BJ (cell line): Measurements from ENCODE around the gene SDK1. TPM values are rescaled to one million over a fixed set of nuclear protein-coding genes. Genes with fewer than 3 reads are reported as not detected.

Source experiments
- CTCF ChIA-PET: fragments of 350-600 bp; formaldehyde crosslinking; extraction: SDS; loops from one replicate; lab custom pipeline; 2021; ENCODE audit warnings: antibody characterized with exemption, inconsistent platforms; lab: Yijun Ruan, JAX
- POLR2A ChIA-PET: fragments of 300-600 bp; sonication (Branson Sonifier 250); formaldehyde crosslinking; extraction: SDS; loops from one replicate; lab custom pipeline; 2021; ENCODE audit warnings: antibody characterized with exemption; lab: Charles Lee
- DNase-seq: peaks from one replicate; pipeline ENCODE4 v3.0.0-alpha.2; 2011; ENCODE audit warnings: low read depth
- H3K27me3 ChIP-seq: 2 replicates; pipeline ENCODE4 v1.6.0; 2011; ENCODE audit warnings: low read length; ENCODE audit not compliant: control insufficient read depth, insufficient read depth
- H3K36me3 ChIP-seq: 2 replicates; pipeline ENCODE4 v1.5.1; 2011; ENCODE audit warnings: low read length; ENCODE audit not compliant: control insufficient read depth, insufficient read depth
- H3K4me3 ChIP-seq: 2 replicates; pipeline ENCODE4 v1.5.1; 2011; ENCODE audit warnings: low read depth, mild to moderate bottlenecking, control low read depth, low read length
- CTCF ChIP-seq: IDR thresholded peaks from 2 replicates; pipeline ENCODE4 v1.5.1; 2011; ENCODE audit warnings: low read depth, mild to moderate bottlenecking, control low read depth, inconsistent platforms, low read length, moderate library complexity; ENCODE audit not compliant: insufficient read depth
- polyA plus RNA-seq: library from polyadenylated mRNA; depleted of rRNA; stranded (reverse); fragments of >200 nt; gene quantifications from 2 replicates; pipeline ENCODE4 v1.2.3, GENCODE V29; 2011

The SDK1 gene
- polyA plus RNA-seq, 1 experiment: 0.01 TPM

GRCh38 chr7:4113976-4114375, 812.9 kb downstream of the SDK1 start:
- Histone ChIP-seq H3K36me3 (no peaks in the 10 kb centered on the region), H3K4me3 (no peak overlapping the region), H3K27me3 (no peaks in the 10 kb centered on the region)
- TF ChIP-seq CTCF: no peak
- ChIA-PET POLR2A (no interaction called here), CTCF (no interaction called here)
- no peak for DNase-seq

- H3K27me3 ChIP-seq: no peaks in the 10 kb centered on the region
- TF ChIP-seq CTCF: no peak
- no peak overlapping the region for H3K4me3 ChIP-seq
- DNase-seq: no peak
- no peaks in the 10 kb centered on the region for H3K36me3 ChIP-seq
- CTCF ChIA-PET: no interaction called here
- POLR2A ChIA-PET: no interaction called here
Measured at GRCh38 chr7:4115442-4115841, 814.4 kb downstream of the SDK1 start.

GRCh38 chr7:4115941-4116610, 815.0 kb downstream of the SDK1 start:
- POLR2A ChIA-PET: no interaction called here
- Histone ChIP-seq H3K36me3 (no peaks in the 10 kb centered on the region), H3K4me3 (no peak overlapping the region), H3K27me3 (no peaks in the 10 kb centered on the region)
- DNase-seq: no peak
- CTCF ChIA-PET: no interaction called here
- no peak for TF ChIP-seq CTCF

- Histone ChIP-seq H3K27me3 (no peaks in the 10 kb centered on the region), H3K36me3 (no peaks in the 10 kb centered on the region), H3K4me3 (no peak overlapping the region)
- no peak for DNase-seq
- POLR2A ChIA-PET: no interaction called here
- no peak for TF ChIP-seq CTCF
- CTCF ChIA-PET: no interaction called here
Measured at GRCh38 chr7:4119848-4120247, 818.8 kb downstream of the SDK1 start.

- Histone ChIP-seq H3K27me3 (no peaks in the 10 kb centered on the region), H3K4me3 (no peak overlapping the region), H3K36me3 (no peaks in the 10 kb centered on the region)
- DNase-seq: no peak
- ChIA-PET POLR2A (no interaction called here), CTCF (no interaction called here)
- TF ChIP-seq CTCF: no peak
Measured at GRCh38 chr7:4123346-4123745, 822.3 kb downstream of the SDK1 start.
